ENCODE results near the gene KLHL28.

The KLHL28 gene

GRCh38 chr14:44960146-44960545, 1.6 kb downstream of the KLHL28 start:
- peak; percentile 8 for DNase-seq

DNA sequence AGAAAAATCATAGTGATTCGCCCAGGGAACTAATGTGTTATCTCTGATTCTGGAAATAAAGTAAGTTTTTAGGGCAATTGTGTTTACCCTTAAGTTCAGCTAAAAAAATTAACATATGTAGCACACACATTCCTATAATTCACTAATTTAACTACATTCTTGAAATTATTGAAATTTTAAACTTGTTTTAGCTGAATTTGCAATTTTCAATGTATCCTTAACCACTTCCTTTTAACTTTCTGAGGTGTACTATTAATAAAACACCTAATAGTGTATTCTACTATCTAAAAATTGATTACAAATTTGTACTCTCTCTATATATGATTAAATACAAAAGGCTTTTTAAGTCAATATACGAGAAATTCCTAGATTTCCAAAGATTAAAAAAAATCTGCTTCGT, 2.2 kb downstream of the KLHL28 start:
- DNase-seq, result no peak

- no peak for DNase-seq
These were observed 4.9 kb downstream of the KLHL28 start for GRCh38 chr14:44956866-44957265.

- DNase-seq, result no peak
These were observed 6.2 kb downstream of the KLHL28 start for GRCh38 chr14:44955528-44955927.

DNA sequence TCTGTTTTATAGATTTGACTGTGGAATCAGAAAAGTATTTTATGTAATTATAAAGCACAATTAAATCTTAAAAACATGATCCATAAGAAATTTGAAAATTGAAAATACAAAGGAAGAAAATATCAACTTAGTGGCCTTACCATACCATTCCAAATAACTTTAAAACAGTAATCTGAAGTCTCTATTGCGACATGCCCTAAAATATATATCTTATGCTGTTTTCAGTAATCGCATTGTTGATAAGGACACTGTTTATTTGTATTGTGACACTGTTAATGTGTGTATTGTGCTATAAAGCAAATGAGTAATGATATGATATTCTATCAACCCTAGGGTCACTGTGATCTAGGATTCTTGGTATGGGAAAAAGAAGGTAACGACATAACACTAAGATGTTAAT, 7.0 kb downstream of the KLHL28 start:
- DNase-seq, result no peak

DNA sequence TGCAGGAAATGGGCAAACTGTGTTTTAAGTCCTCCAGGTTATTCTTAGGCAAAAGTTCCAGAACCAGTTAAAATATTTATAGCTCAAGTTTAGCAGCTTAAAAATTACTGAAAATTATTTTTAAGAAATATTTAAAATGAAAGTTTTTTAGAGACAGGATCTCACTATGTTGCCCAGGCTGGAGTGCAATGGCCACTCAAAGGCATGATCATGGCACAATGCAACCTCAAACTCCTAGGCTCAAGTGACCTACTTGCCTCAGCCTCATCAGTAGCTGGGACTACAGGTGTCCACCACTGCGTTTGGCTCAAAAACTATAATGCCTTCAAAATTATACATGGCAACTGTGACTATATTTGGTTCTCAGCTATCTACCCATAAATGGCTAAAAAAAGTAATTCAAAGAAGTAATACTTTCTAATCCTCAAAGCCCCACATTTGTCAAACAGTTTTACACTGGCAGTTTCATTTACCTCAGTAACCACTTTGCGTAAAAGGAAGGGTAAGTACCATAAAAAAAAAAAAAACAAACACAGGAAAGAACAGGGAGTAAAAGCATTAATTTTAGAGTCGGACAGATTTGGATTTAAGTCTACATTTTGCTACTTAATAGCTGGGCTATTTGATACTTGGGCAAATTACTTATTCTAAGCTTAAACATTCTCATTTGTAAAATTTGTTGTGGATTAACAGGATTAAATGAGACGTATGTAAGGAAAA, 9.2 kb downstream of the KLHL28 start:
- no peak for DNase-seq

- no peak for DNase-seq
These were observed 10.7 kb downstream of the KLHL28 start for GRCh38 chr14:44951051-44951450.

DNA sequence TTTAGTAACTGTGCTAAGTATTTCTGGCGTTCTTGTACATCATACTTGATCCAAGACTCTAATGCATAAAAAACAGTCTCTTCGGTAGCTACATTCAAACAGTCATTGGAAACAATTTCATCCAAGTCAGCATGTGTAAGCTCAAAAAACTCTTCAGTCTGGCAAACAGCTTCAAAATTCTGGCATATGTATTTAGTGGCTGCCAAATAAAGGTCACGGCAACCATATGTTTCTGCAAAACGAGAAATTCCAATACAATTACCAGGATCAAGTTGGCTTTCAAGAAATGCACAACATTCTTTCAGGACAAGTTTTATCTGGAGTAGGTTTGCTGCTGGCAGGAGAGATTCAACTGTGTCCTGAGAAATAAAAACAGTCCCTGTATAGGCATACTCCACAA, 16.5 kb downstream of the KLHL28 start:
- DNase-seq, result peak; percentile 85

DNA sequence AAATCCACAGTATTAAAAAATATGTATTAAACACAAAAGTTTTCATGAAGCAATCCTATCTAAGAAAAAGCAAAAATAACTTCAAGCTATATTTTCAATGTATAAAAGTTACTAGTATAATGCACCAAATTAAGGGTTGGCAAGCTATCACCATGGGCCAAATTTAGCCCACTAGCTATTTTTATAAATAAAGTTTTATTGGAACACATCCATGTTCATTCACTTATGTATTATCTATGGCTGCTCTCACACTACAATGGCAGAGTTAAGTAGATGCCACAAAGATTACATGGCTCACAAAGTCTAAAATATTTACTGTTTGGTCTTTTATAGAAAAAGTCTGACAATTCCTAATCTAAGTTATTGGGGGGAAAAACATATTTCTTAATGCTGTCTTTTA, 17.6 kb downstream of the KLHL28 start:
- DNase-seq, result no peak

DNA sequence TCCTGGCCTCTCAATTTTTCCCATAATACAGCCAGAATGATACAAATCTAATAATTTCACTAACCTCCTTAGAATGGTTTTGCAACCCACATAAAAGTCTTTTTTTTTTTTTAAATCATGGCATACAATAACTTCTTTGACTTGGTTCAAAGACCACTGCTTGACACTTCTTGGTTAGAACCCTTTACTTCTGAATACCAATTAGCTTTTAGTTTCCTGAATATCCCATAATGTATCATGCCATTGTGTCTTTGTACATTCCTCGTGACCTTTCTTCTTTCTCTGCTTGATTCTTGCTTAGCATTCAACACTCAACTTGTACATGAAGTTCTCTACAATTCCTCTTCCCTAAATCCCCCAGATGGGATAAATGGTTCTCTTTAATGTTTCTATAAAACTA, 19.3 kb downstream of the KLHL28 start:
- DNase-seq, result no peak

- DNase-seq, result peak; percentile 32
These were observed 20.2 kb downstream of the KLHL28 start for GRCh38 chr14:44941591-44941990.

- DNase-seq, result no peak
These were observed 20.8 kb downstream of the KLHL28 start for GRCh38 chr14:44940944-44941343.

GRCh38 chr14:44940211-44940610, 21.5 kb downstream of the KLHL28 start:
- no peak for DNase-seq

DNA sequence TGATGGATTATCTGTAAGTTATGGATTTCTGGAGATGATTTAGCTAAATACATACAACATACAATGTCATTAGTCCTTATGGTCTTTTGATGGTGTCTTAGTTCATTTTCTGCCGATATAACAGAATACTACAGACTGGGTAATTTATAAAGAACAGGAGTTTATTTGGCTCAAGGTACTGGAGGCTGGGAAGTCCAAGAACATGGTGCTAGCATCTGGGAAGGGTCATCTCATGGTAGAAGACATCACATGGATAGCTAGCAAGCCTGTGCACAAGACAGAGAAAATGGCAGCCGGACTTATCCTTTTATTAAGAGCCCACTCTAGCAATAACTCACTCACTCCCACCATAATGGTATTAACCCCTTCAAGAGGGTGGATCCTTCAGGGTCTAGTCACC, 24.2 kb downstream of the KLHL28 start:
- DNase-seq, result no peak

GRCh38 chr14:44935155-44935554, 26.6 kb downstream of the KLHL28 start:
- no peak for DNase-seq

- no peak for DNase-seq
These were observed 33.0 kb downstream of the KLHL28 start for GRCh38 chr14:44928793-44929192.

- no peak for DNase-seq
These were observed 46.9 kb downstream of the KLHL28 start for GRCh38 chr14:44914849-44915248.

DNA sequence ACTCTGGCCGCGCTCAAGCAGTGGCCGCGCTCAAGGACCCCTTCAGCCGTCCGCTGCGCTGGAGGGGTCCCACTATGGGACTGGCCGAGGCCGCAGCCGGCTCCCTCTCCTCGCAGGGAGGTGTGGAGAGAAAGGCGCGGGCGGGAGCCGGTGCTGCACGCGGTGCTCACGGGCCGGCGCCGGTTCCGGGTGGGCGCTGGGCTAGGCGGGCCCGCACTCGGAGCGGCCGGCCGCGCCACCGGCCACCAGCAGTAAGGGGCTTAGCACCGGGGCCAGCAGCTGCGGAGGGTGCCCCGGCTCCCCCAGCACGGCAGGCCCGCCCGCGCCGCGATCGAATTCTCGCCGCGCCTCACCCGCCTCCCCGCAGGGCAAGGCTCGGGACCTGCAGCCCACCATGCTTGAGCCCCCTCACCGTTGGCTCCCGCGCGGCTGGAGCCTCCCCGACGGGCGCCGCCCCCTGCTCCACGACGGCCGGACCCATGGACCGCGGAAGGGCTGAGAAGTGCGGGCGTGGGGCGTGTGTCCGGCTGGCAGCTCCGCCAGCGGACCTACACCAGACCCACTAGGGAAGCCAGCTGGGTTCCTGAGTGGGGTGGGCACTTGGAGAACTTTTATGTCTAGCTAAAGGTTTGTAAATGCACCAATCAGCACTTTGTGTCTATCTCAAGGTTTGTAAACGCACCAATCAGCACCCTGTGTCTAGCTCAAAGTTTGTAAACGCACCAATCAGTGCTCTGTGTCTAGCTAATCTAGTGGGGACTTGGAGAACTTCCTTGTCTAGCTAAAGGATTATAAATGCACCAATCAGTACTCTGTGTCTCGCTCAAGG, 49.5 kb downstream of the KLHL28 start:
- no peak for DNase-seq

DNA sequence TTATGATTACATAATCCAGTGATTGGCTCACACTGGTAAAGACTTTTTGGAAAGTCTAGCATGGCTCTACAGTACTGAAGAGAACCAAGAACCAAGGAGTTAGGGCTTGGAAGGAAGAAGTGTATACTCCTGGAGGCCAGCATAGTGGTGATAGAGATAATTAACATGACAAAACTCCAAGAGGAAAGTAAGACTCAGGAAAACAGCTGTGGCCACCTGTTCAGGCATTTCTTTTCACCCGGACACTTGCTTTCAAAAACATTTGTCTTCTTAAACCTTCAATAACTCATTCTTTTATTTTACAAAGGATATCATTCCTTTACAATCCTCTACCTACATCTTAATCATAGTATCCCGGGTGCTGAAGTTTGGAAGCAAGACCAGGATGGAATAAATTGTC, 50.9 kb downstream of the KLHL28 start:
- DNase-seq, result no peak

DNA sequence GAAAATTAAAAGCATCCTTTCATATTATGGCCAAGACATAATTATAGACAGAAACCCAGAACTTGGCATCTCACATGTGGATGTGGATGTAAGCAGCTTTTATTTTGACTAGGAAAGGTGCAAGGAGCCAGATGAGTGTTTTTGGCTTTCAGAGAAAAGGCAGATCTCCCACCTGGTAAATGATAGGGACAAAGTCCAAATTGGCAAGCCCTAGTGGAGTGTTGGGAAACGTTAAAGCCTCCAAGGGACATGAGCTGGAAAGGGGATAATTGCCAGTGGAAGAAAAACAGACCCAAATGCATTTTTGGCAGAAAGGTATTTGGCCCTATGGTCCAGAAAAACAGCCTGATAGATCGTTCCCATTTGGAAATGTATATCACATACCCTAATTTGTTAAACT, 60.1 kb downstream of the KLHL28 start:
- no peak for DNase-seq

- DNase-seq, result peak; percentile 11
These were observed 63.2 kb downstream of the KLHL28 start for GRCh38 chr14:44898551-44898950.

GRCh38 chr14:44897845-44898151, 63.9 kb downstream of the KLHL28 start:
- no peak for DNase-seq

- DNase-seq, result peak; percentile 97
These were observed 64.5 kb downstream of the KLHL28 start for GRCh38 chr14:44897041-44897844.

Data from EL (cell line).